Epithelial cell of proximal tubule (primary cell): ENCODE results near the gene KIAA1328. TPM values are rescaled to one million over a fixed set of nuclear protein-coding genes. Genes with fewer than 3 reads are reported as not detected.
"Not testable (repeated sequence)": the region's sequence is repeated elsewhere in the genome, so short reads cannot be mapped to it uniquely, and the experiment has no call there.

Experiments
- DNase-seq: peaks from one replicate; pipeline ENCODE4 v3.0.0-alpha.2; 2011; ENCODE audit warnings: low read depth
- H3K4me3 ChIP-seq: 2 replicates; pipeline ENCODE4 v1.5.1; 2011; ENCODE audit warnings: low read depth, mild to moderate bottlenecking, low read length
- total RNA-seq: library from RNA; depleted of rRNA; stranded (reverse); fragments of >200 nt; gene quantifications from 2 replicates; pipeline ENCODE4 v1.2.3, GENCODE V29; 2015
- TF ChIP-seq, protein P1 (sequence below): conservative IDR thresholded peaks from 2 replicates; pipeline ENCODE4 v1.5.1; 2012; ENCODE audit warnings: low read depth, mild to moderate bottlenecking, low read length

KIAA1328 gene
- total RNA-seq, 1 donor from 2014 or later = 8.2 TPM

DNA sequence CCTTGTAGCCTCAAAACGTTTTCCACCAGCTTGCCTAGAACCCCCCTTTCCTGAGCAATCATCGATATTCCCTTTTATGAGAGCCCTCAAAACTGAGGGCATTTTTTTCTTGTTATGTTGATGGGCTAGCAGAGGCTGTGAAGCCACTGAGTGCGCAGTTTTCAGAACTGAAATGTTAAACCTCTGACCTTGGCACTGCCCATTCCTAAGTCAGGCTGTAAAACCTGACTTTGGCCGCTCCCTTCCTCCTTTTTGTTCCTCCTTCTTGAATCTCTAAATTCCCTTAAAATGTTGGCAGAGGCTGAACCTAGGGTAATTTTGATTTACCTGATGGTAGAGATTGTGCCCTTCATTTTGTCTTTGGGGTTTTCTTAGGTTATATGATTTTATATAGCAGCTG, 334.2 kb downstream of the KIAA1328 start:
- H3K4me3 ChIP-seq = no peak overlapping the region
- DNase-seq = no peak

DNA sequence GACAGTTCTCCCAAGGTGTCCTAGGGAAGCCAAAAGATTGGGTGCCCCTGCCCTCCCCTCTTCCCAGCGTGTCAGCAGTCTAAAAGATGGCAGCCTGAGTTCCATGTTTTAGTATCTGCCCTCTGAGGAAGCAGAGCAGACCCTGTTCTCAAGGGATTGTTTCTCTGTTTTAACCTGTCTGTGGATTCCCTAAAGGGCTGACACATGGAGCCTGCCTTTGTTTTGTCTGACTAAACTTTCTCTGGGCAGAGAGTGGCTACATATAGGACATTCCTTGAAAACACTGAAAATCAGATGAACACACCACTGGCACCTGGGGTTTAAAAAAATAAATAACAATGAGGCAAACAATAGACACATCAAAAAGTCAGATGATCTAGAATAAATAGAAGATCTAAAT, 337.6 kb downstream of the KIAA1328 start:
- H3K4me3 ChIP-seq = no peak overlapping the region
- TF ChIP-seq, protein P1, sequence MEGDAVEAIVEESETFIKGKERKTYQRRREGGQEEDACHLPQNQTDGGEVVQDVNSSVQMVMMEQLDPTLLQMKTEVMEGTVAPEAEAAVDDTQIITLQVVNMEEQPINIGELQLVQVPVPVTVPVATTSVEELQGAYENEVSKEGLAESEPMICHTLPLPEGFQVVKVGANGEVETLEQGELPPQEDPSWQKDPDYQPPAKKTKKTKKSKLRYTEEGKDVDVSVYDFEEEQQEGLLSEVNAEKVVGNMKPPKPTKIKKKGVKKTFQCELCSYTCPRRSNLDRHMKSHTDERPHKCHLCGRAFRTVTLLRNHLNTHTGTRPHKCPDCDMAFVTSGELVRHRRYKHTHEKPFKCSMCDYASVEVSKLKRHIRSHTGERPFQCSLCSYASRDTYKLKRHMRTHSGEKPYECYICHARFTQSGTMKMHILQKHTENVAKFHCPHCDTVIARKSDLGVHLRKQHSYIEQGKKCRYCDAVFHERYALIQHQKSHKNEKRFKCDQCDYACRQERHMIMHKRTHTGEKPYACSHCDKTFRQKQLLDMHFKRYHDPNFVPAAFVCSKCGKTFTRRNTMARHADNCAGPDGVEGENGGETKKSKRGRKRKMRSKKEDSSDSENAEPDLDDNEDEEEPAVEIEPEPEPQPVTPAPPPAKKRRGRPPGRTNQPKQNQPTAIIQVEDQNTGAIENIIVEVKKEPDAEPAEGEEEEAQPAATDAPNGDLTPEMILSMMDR = no peak
- no peak for DNase-seq

More for the DNA sequence above, 334.2 kb downstream of the KIAA1328 start:
- TF ChIP-seq, protein P1 = no peak

DNA sequence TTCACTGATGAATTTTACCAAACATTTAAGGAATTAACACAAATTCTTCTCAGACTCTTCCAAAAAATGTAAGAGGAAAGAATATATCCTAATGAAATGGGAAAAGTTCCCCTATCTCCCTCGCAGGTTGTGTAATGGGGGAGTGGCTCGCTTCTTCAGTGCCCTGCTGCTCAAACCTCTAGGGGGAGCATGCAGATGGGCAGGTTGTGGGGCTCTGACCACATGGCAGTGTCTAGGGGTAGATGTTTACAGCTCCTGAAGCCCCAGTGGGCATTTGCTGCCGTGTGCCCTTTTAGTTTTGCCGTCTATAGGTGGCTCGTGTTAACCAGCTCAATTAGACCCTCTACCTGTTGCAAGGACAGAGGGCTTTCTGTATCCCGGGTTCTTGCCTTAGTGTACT, 338.0 kb downstream of the KIAA1328 start:
- TF ChIP-seq, protein P1 = peak; percentile 25
- DNase-seq, H3K4me3 ChIP-seq: not testable (repeated sequence)

DNA sequence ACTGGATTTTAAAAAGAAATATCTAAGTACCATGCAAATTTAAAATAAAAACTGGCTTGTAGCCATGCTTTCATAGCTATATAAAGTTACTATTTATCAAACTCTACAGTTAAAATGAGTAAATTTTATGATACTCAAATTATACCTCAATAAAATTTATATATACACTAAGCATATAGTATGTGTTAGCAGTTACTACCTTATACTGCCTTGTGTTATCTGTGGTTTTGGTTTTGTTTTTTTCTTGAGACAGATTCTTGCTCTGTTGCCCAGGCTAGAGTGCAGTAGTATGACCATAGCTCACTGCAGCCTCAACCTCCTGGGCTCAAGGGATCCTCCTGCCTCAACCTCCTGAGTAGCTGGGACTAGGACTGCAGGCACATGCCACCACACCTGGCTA, 342.1 kb downstream of the KIAA1328 start:
- DNase-seq = no peak
- no peak overlapping the region for H3K4me3 ChIP-seq
- TF ChIP-seq, protein P1 = no peak

DNA sequence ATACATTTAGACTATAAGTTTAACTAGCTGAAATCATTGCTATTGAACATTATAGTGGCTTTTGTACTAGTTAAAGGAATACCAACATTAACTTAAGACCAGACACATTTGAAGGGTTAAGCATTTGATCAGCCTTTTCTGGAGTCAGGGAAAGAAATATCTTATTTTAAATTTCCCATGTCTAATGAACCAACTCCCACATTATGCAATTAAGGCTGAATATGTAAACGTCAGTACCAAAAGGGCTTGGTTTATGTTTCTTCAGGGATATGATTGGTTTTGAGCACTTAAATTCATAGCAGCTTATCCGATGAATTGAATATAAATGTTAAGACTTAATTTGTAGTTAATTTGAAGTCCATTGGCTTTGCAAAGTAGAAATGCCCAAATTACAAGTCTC, 344.5 kb downstream of the KIAA1328 start:
- H3K4me3 ChIP-seq = no peak overlapping the region
- TF ChIP-seq, protein P1 = no peak
- DNase-seq = no peak

DNA sequence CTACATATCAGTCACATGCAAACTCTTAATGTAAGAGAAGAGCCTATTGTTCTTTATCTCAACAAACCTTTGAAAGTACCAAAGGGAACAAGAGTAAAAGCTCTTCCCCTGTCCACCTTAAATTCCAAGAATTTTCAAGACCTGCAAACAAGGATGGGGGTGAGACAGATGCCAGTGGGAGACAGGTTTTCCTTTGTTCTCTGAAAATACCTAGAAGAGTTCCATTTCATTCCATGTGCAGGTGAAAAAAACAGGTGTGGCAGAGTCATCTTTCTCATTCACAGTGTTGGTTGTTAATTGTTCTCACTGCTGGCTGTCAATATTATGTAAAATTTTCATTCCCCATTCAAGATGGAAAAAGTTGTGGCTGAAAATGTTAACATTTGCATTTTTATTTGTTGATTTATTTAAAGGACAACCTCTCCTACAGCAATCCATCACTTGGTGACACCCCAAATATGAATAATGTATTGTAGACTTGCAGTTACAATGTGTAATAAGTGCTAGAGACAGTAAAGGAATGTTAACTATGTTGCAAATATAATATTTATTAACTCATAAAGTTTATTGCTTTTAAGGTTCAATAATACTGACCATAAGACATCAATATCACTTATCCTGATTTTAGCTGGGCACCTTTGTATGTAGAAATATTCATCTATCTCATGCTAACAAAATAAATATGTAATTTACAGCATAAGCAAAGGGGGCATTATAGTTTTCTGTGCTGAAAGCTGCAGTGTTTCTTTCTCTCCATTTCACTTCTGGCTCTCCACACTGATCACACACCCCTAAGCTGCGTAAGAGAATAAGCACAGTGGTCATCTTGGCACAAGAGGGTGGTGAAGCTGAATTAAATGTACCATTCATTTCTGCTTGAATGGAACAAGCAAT, 347.0 kb downstream of the KIAA1328 start:
- TF ChIP-seq, protein P1 = no peak
- DNase-seq = no peak
- no peak overlapping the region for H3K4me3 ChIP-seq

DNA sequence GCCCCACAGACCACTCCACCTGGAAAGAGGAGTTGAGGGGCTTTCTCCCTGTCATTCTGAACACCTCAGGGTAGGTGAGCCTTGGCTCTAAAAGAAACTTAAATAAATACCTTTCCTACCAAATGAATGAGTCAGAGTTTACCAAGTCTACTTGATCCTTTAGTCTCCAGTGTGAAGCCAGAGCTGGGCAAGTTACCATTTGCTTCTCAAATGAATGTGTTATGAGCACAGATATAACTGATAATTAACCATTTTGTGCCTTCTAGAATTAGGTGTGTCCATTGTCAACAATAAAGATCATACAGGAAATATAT, 347.7 kb downstream of the KIAA1328 start:
- TF ChIP-seq, protein P1 = no peak
- no peak for DNase-seq
- H3K4me3 ChIP-seq = no peak overlapping the region
